PFSK-1 (cell line): Measurements from ENCODE around the gene AHSG.

Experiments used
- POLR2AphosphoS5 ChIP-seq: IDR thresholded peaks from 2 replicates; pipeline ENCODE4 v1.6.1; 2012; ENCODE audit warnings: low read depth, mild to moderate bottlenecking, control low read depth, low read length, moderate library complexity
- TAF1 ChIP-seq: IDR thresholded peaks from 2 replicates; pipeline ENCODE4 v1.6.1; 2012; ENCODE audit warnings: low read length, control low read depth, borderline replicate concordance; ENCODE audit not compliant: insufficient read depth

DNA sequence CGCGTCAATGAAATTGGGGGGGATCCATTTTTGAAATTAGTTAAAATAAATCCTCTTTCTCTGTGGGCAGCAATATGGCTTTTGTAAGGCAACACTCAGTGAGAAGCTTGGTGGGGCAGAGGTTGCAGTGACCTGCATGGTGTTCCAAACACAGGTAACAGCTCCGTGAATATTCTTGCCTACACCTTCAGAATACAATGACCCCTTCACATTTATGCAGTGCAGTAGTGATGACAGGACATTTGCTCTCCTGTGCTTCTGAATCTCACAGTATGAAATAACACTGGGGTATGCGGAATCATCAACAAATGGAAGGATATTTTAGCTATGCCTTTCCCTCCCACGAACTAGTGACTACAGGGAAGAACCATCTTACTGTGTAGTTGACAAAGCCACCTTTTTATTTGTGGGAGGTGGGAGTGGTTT, 6.9 kb downstream of the AHSG start:
- TF ChIP-seq POLR2AphosphoS5 (no peak), TAF1 (no peak)
